ENCODE data around the gene HSD11B1.
"Not testable (repeated sequence)": the region's sequence is repeated elsewhere in the genome, so short reads cannot be mapped to it uniquely, and the experiment has no call there.

Gene HSD11B1

DNA sequence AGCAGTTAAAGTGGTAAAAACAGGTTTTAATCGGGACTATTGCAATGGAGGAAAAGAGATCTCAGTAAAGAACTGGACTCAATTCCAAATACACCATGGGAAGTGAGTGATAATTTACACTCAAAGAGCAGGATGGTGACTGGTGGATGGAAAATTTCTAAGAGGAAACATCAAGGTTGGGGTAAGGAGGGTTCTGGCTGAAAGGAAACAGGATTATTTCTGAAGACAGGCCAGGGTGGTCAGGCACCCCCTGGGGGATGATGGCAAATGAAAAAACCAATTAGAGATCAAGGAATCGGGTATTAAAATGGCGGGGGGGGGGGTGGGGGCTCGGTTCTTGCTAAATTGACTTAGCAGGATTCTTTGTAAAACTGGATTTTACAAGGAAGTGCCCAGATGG, 12.3 kb upstream of the HSD11B1 start:
- Histone ChIP-seq H3K4me3 (ENCODE audit: low read depth, low read length) (no peak overlapping the region), H3K79me2 (ENCODE audit: control insufficient read depth, insufficient read depth, low read length, unreplicated experiment) (no peaks in the 10 kb centered on the region), H3K4me1 (ENCODE audit: control insufficient read depth, insufficient read depth, low read length, unreplicated experiment) (peaks cover 36% of the 10 kb centered on the region), H3K36me3 (ENCODE audit: insufficient read depth, low read length) (no peaks in the 10 kb centered on the region), H3K27ac (ENCODE audit: low read depth, low read length) (no peak overlapping the region; the same call in 1 of the 2 replicates), H3K27me3 (ENCODE audit: insufficient read depth, low read length) (no peaks in the 10 kb centered on the region), H2AFZ (ENCODE audit: low read length, unreplicated experiment) (peak overlapping the region; percentile 44)

DNA sequence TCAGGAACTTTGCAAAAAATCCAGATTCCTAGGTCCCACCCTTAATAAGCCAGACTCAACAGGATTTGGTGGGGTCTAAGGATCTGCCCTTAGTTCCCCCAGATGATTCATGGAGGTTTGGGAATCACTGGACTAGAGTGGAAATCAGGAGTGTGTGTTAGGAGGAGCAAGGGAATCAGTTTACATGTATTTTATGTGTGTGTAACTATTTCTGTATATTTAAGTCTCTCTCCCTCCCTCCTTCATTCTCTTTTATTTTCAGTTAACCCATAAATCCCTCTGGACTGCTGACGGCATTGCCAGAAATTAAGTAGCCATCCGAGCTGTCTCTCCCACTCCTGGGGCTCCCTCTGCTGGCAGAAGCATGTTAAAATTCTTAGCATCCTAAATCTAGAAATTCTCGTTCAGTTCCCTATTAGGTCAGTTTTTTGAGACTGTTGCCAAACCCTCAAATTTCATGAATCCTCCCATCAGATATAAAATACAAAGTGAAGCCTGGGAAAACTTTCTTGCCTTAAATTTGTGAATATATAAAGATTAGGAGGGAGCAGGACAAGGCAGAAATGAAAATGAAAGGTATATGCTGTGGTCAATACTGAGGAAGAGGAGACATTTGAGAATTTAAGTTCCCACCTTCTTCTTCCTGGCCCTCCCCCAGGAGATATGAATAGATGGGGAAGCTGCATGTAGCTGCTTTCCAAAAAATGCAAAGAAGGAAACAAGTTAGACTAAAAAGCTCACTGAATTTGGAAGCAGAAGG, 11.7 kb upstream of the HSD11B1 start:
- H3K4me1 ChIP-seq (ENCODE audit: control insufficient read depth, insufficient read depth, low read length, unreplicated experiment): peaks cover 34% of the 10 kb centered on the region
- H2AFZ ChIP-seq (ENCODE audit: low read length, unreplicated experiment): peak overlapping the region; percentile 51
- H3K36me3 ChIP-seq (ENCODE audit: insufficient read depth, low read length): no peaks in the 10 kb centered on the region
- no peaks in the 10 kb centered on the region for H3K79me2 ChIP-seq (ENCODE audit: control insufficient read depth, insufficient read depth, low read length, unreplicated experiment)
- H3K27me3 ChIP-seq (ENCODE audit: insufficient read depth, low read length): no peaks in the 10 kb centered on the region
- H3K4me3 ChIP-seq (ENCODE audit: low read depth, low read length): no peak overlapping the region
- H3K27ac ChIP-seq (ENCODE audit: low read depth, low read length): no peak overlapping the region

DNA sequence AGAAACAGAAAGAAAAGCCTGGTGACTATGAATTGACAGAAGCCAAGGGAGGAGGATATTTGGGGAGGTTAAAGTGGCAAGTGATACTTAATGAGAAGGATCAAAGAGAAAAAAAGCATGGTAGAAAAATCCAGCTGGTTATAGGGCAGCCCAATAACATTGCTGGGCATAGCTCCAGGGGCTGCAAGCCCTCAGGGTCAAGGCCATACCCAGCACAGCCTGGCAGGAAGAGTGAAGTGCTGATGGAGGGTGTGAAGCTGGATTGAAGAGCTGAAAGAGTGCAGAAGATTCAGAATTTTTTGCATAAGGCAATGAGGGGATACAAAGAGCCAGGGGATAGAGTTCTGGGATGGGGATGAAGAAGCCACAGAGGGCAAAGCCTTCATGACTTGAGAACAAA, 8.0 kb upstream of the HSD11B1 start:
- H3K4me3 ChIP-seq (ENCODE audit: low read depth, low read length): no peak overlapping the region
- no peak overlapping the region for H2AFZ ChIP-seq (ENCODE audit: low read length, unreplicated experiment)
- H3K27me3 ChIP-seq (ENCODE audit: insufficient read depth, low read length): no peaks in the 10 kb centered on the region

DNA sequence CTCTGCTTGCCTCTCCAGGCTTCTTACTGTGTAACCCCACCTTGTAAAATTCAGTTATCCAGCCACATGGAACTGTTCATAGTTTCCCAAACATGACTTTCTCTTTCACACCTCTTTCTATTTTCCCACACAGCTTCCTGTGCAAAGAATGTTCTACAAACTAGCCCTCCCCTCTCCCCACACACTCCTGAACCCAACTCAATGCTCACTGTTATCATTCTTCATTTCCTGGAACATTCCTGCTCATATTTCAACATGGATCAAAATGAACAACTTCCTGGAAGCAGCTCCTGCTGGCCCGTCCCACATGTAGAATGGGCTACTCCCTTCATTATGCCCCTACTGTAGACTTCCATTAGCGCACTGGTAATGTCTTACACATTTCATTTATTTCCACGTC, 7.5 kb upstream of the HSD11B1 start:
- no peaks in the 10 kb centered on the region for H3K36me3 ChIP-seq (ENCODE audit: insufficient read depth, low read length)
- H3K4me1 ChIP-seq (ENCODE audit: control insufficient read depth, insufficient read depth, low read length, unreplicated experiment): peaks cover 9% of the 10 kb centered on the region
- H3K79me2 ChIP-seq (ENCODE audit: control insufficient read depth, insufficient read depth, low read length, unreplicated experiment): no peaks in the 10 kb centered on the region
- no peak overlapping the region for H3K27ac ChIP-seq (ENCODE audit: low read depth, low read length)
- H3K27me3 ChIP-seq (ENCODE audit: insufficient read depth, low read length): no peaks in the 10 kb centered on the region
- H3K4me3 ChIP-seq (ENCODE audit: low read depth, low read length): no peak overlapping the region
- no peak overlapping the region for H2AFZ ChIP-seq (ENCODE audit: low read length, unreplicated experiment)

More for the DNA sequence above, 8.0 kb upstream of the HSD11B1 start:
- H3K36me3 ChIP-seq (ENCODE audit: insufficient read depth, low read length): no peaks in the 10 kb centered on the region
- no peaks in the 10 kb centered on the region for H3K79me2 ChIP-seq (ENCODE audit: control insufficient read depth, insufficient read depth, low read length, unreplicated experiment)
- peaks cover 11% of the 10 kb centered on the region for H3K4me1 ChIP-seq (ENCODE audit: control insufficient read depth, insufficient read depth, low read length, unreplicated experiment)
- H3K27ac ChIP-seq (ENCODE audit: low read depth, low read length): no peak overlapping the region

DNA sequence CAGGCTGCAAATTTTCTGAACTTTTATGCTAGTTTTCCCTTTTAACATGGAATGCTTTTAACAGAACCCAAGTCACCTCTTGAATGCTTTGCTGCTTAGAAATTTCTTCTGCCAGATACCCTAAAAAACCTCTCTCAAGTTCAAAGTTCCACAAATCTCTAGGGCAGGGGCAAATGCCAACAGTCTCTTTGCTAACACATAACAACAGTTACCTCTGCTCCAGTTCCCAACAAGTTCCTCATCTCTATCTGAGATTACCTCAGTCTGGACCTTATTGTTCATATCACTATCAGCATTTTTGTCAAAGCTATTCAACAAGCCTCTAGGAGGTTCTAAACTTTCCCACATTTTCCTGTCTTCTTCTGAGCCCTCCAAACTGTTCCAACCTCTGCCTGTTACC, 4.0 kb upstream of the HSD11B1 start:
- H3K27me3 ChIP-seq (ENCODE audit: insufficient read depth, low read length); H2AFZ ChIP-seq (ENCODE audit: low read length, unreplicated experiment); H3K79me2 ChIP-seq (ENCODE audit: control insufficient read depth, insufficient read depth, low read length, unreplicated experiment); H3K36me3 ChIP-seq (ENCODE audit: insufficient read depth, low read length); H3K4me3 ChIP-seq (ENCODE audit: low read depth, low read length); H3K27ac ChIP-seq (ENCODE audit: low read depth, low read length): not testable (repeated sequence)
- H3K4me1 ChIP-seq (ENCODE audit: control insufficient read depth, insufficient read depth, low read length, unreplicated experiment): peaks cover 13% of the 10 kb centered on the region

- H3K4me3 ChIP-seq (ENCODE audit: low read depth, low read length): no peak overlapping the region
- H3K27ac ChIP-seq (ENCODE audit: low read depth, low read length): no peak overlapping the region
- no peaks in the 10 kb centered on the region for H3K36me3 ChIP-seq (ENCODE audit: insufficient read depth, low read length)
- no peak overlapping the region for H2AFZ ChIP-seq (ENCODE audit: low read length, unreplicated experiment)
- no peaks in the 10 kb centered on the region for H3K79me2 ChIP-seq (ENCODE audit: control insufficient read depth, insufficient read depth, low read length, unreplicated experiment)
- no peaks in the 10 kb centered on the region for H3K27me3 ChIP-seq (ENCODE audit: insufficient read depth, low read length)
- peaks cover 19% of the 10 kb centered on the region for H3K4me1 ChIP-seq (ENCODE audit: control insufficient read depth, insufficient read depth, low read length, unreplicated experiment)
These were observed 1.8 kb upstream of the HSD11B1 start for GRCh38 chr1:209702832-209703231.

DNA sequence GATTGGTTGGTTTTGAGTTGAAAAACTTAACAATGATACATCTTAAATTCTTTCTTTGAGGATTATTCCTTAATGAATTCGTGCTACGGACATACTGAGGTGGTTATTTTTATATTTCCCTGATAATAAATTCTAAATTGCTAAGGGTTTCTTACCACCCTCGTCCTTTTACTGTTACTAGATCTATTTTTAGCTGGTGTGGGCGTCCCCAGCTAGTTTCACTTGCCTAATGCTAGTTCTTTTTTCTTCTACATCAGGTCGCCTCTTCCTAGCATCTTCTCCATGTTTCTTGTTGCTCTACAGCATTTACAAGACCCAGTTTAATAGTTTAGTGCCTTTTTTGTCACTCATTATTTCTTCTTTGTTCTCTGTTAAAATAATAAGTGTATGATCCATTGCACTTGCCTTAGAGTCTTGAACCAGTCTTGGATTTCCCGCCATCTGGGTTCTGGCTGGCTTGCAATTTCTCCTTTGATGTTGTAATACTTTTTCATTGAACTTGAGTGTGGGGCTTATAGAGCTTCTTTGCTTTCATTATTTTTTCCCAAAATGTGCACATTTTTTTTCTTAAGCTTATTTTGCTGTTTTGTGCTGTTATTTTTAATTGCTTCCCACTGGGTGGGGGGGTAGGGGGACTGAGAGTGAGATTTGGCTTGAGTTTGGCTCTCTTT, 677 bp upstream of the HSD11B1 start:
- Histone ChIP-seq H3K27ac (ENCODE audit: low read depth, low read length) (no peak overlapping the region), H3K27me3 (ENCODE audit: insufficient read depth, low read length) (no peaks in the 10 kb centered on the region), H3K4me3 (ENCODE audit: low read depth, low read length) (no peak overlapping the region), H3K4me1 (ENCODE audit: control insufficient read depth, insufficient read depth, low read length, unreplicated experiment) (peaks cover 19% of the 10 kb centered on the region), H2AFZ (ENCODE audit: low read length, unreplicated experiment) (no peak overlapping the region), H3K36me3 (ENCODE audit: insufficient read depth, low read length) (no peaks in the 10 kb centered on the region), H3K79me2 (ENCODE audit: control insufficient read depth, insufficient read depth, low read length, unreplicated experiment) (no peaks in the 10 kb centered on the region)

DNA sequence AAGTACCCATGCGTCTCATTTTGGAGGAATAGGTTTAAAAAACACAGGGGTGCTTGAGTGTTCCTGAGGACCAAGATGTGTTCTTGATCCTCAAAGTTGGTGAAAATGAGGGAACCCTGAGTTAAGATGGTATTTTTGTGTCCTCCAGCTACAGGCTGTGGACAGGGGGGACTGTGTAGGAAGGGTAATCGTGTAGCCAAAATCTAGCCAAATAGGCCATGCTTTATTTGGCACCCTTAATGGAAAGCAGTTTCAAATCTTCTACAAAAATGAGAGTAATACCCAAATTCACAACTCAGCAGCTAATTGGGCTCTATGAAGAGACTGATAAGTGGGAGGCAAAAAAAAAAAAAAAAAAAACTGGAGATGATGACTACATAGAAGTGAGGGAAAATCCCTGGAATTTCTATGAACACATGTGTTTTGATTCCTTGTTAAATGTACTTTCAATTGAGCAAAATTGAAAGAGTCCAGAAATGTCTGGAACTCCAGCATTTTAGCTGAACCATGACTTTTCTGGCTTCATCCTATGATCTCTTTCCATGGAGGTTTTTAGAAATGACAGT, 470 bp downstream of the HSD11B1 start:
- no peak overlapping the region for H3K27ac ChIP-seq (ENCODE audit: low read depth, low read length)
- no peak overlapping the region for H3K4me3 ChIP-seq (ENCODE audit: low read depth, low read length)
- no peak overlapping the region for H2AFZ ChIP-seq (ENCODE audit: low read length, unreplicated experiment)
- no peaks in the 10 kb centered on the region for H3K27me3 ChIP-seq (ENCODE audit: insufficient read depth, low read length)
- H3K36me3 ChIP-seq (ENCODE audit: insufficient read depth, low read length): no peaks in the 10 kb centered on the region
- H3K79me2 ChIP-seq (ENCODE audit: control insufficient read depth, insufficient read depth, low read length, unreplicated experiment): no peaks in the 10 kb centered on the region
- peaks cover 19% of the 10 kb centered on the region for H3K4me1 ChIP-seq (ENCODE audit: control insufficient read depth, insufficient read depth, low read length, unreplicated experiment)

- Histone ChIP-seq H2AFZ (ENCODE audit: low read length, unreplicated experiment) (no peak overlapping the region), H3K27me3 (ENCODE audit: insufficient read depth, low read length) (no peaks in the 10 kb centered on the region)
These were observed 2.0 kb downstream of the HSD11B1 start for GRCh38 chr1:209706622-209707021.

DNA sequence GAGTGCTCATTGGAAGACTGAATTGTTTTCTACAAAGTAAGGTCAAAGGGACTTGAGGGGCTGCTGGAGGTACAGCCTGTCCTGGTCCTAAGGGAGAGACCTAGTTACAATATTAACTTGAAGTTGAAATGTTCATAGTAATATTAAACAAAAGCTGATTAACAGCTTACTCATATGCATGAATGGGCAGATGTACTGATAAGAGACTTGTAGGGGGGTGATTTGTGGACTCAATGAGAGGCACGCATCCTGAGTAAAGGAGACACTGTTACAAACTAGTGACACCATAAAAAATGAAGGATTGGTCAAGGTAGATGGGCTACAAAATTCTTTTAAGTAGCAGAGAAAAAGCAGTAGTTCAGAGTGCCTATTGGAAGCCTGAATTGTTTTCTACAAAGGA, 2.7 kb downstream of the HSD11B1 start:
- H3K27ac ChIP-seq (ENCODE audit: low read depth, low read length): no peak overlapping the region
- H3K27me3 ChIP-seq (ENCODE audit: insufficient read depth, low read length): no peaks in the 10 kb centered on the region
- no peak overlapping the region for H2AFZ ChIP-seq (ENCODE audit: low read length, unreplicated experiment)
- no peaks in the 10 kb centered on the region for H3K79me2 ChIP-seq (ENCODE audit: control insufficient read depth, insufficient read depth, low read length, unreplicated experiment)
- peaks cover 25% of the 10 kb centered on the region for H3K4me1 ChIP-seq (ENCODE audit: control insufficient read depth, insufficient read depth, low read length, unreplicated experiment)
- no peaks in the 10 kb centered on the region for H3K36me3 ChIP-seq (ENCODE audit: insufficient read depth, low read length)
- no peak overlapping the region for H3K4me3 ChIP-seq (ENCODE audit: low read depth, low read length)

More at GRCh38 chr1:209706622-209707021, 2.0 kb downstream of the HSD11B1 start:
- H3K36me3 ChIP-seq (ENCODE audit: insufficient read depth, low read length): no peaks in the 10 kb centered on the region
- no peaks in the 10 kb centered on the region for H3K79me2 ChIP-seq (ENCODE audit: control insufficient read depth, insufficient read depth, low read length, unreplicated experiment)
- peaks cover 19% of the 10 kb centered on the region for H3K4me1 ChIP-seq (ENCODE audit: control insufficient read depth, insufficient read depth, low read length, unreplicated experiment)
- no peak overlapping the region for H3K4me3 ChIP-seq (ENCODE audit: low read depth, low read length)
- H3K27ac ChIP-seq (ENCODE audit: low read depth, low read length): no peak overlapping the region

DNA sequence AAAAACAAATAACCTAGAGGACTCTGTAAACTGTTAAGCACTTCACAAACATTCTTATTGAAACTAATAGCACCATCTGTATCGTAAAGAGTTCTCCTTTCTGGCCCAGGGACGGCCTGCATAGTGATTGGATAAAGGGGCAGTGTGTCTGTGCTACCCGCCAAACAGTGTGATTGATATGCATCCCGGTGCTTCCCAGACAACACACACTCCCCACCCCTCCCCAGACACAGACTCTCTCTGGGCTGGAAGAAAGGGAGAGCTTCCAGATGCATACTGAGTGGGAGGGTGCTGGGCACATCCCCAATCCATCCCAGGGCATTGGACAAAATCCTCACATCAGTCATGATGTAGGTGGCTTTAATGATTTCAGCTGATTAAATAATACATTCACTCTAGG, 3.7 kb downstream of the HSD11B1 start:
- Histone ChIP-seq H3K36me3 (ENCODE audit: insufficient read depth, low read length) (no peaks in the 10 kb centered on the region), H2AFZ (ENCODE audit: low read length, unreplicated experiment) (no peak overlapping the region), H3K27ac (ENCODE audit: low read depth, low read length) (no peak overlapping the region), H3K4me1 (ENCODE audit: control insufficient read depth, insufficient read depth, low read length, unreplicated experiment) (peaks cover 34% of the 10 kb centered on the region), H3K79me2 (ENCODE audit: control insufficient read depth, insufficient read depth, low read length, unreplicated experiment) (no peaks in the 10 kb centered on the region), H3K27me3 (ENCODE audit: insufficient read depth, low read length) (no peaks in the 10 kb centered on the region), H3K4me3 (ENCODE audit: low read depth, low read length) (no peak overlapping the region)

Measured in ACC112 (cell line).